ENCODE results near the gene OSBPL6. TPM values are rescaled to one million over a fixed set of nuclear protein-coding genes. Genes with fewer than 3 reads are reported as not detected.

OSBPL6 gene
- total RNA-seq, 1 experiment from 2014 or later: 11.6 TPM

DNA sequence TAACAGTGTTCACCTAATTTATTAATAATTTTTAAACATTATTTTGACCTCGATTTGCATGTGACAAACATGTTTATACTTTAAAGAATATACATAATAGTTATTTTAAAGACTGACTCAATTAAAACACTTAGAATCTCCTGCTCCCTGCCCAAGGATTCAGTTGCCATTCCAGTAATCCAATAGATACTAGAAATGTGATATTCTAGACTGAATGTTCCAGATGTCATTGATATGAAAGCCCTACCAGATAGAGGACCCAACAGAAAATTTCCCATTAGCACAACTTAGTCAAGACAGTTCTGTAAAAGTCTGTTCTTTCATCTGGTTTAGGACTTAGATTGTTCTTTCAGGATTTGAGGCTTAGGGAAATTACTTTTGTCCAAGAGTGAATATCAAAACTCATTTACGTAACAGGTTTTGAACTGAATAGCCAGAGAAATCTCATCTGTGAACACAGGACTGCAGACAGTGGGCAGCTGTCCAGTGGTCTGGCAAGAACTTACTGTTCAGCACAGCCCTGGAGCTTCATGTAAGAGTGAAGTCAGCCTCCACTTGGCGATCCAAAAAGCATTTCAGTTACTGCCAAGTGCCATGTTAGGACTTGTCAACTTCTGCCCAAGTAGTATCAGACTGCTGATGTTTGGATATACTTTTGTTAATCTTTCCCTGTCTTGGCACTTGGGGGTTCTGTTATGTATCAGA is 77.5 kb downstream of the OSBPL6 start:
- no peaks in the 10 kb centered on the region for H3K79me2 ChIP-seq (ENCODE audit: insufficient read depth, low read length)
- H3K4me3 ChIP-seq (replicated peaks in 1 of 2; ENCODE audit: low read depth in 1 of 2, low read length in 2 of 2): no peak overlapping the region
- H3K27ac ChIP-seq (ENCODE audit: low read depth, low read length): no peak overlapping the region
- H2AFZ ChIP-seq (ENCODE audit: low read depth, low read length, poor library complexity, severe bottlenecking): no peak overlapping the region
- CTCF ChIA-PET: no interaction called here
- no peak for DNase-seq (ENCODE audit: low read depth, low spot score)
- intact Hi-C loops (cut with micrococcal nuclease): no loop called here
- ATAC-seq: no peak
- RAD21 ChIA-PET (ENCODE audit: low non-redundant PET in 1 of 2, low total read pairs in 2 of 2, uncharacterized antibody in 2 of 2, unreplicated experiment in 2 of 2): no interaction called here
- no peaks in the 10 kb centered on the region for H3K9me3 ChIP-seq (ENCODE audit: control insufficient read depth in 1 of 2, insufficient read depth in 1 of 2, low read depth in 1 of 2, low read length in 2 of 2)
- H3K9me2 ChIP-seq (ENCODE audit: insufficient read depth): no peaks in the 10 kb centered on the region
- TF ChIP-seq ZNF274 (IDR thresholded peaks at IDR 0.05; ENCODE audit: low read depth, low read length) (no peak), CBX3 (IDR thresholded peaks at IDR 0.05; ENCODE audit: low read depth) (no peak), YY1 (IDR thresholded peaks at IDR 0.05; ENCODE audit: extremely low read depth, insufficient replicate concordance, low read depth, low read length) (no peak), POLR2A (IDR thresholded peaks at IDR 0.05; ENCODE audit: borderline replicate concordance, extremely low read depth, insufficient read depth, insufficient read length) (no peak), CEBPB (IDR thresholded peaks at IDR 0.05; ENCODE audit: low read depth) (no peak), ZFX (IDR thresholded peaks at IDR 0.05) (no peak), EZH2phosphoT487 (IDR thresholded peaks at IDR 0.05; ENCODE audit: borderline replicate concordance) (no peak), SIN3A (IDR thresholded peaks at IDR 0.05; ENCODE audit: low read depth) (no peak), FOSL1 (IDR thresholded peaks at IDR 0.05; ENCODE audit: low read depth) (no peak), TCF7L2 (IDR thresholded peaks at IDR 0.05; ENCODE audit: borderline replicate concordance, extremely low read depth, insufficient read depth, insufficient read length) (no peak), POLR2AphosphoS5 (IDR thresholded peaks at IDR 0.05; ENCODE audit: low read depth, low read length) (no peak), EGR1 (IDR thresholded peaks at IDR 0.05; ENCODE audit: low read depth) (no peak), ELF1 (IDR thresholded peaks at IDR 0.05; ENCODE audit: borderline replicate concordance, low read depth) (no peak)
- TF ChIP-seq, protein P1, sequence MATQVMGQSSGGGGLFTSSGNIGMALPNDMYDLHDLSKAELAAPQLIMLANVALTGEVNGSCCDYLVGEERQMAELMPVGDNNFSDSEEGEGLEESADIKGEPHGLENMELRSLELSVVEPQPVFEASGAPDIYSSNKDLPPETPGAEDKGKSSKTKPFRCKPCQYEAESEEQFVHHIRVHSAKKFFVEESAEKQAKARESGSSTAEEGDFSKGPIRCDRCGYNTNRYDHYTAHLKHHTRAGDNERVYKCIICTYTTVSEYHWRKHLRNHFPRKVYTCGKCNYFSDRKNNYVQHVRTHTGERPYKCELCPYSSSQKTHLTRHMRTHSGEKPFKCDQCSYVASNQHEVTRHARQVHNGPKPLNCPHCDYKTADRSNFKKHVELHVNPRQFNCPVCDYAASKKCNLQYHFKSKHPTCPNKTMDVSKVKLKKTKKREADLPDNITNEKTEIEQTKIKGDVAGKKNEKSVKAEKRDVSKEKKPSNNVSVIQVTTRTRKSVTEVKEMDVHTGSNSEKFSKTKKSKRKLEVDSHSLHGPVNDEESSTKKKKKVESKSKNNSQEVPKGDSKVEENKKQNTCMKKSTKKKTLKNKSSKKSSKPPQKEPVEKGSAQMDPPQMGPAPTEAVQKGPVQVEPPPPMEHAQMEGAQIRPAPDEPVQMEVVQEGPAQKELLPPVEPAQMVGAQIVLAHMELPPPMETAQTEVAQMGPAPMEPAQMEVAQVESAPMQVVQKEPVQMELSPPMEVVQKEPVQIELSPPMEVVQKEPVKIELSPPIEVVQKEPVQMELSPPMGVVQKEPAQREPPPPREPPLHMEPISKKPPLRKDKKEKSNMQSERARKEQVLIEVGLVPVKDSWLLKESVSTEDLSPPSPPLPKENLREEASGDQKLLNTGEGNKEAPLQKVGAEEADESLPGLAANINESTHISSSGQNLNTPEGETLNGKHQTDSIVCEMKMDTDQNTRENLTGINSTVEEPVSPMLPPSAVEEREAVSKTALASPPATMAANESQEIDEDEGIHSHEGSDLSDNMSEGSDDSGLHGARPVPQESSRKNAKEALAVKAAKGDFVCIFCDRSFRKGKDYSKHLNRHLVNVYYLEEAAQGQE (IDR thresholded peaks at IDR 0.05; ENCODE audit: low read depth): no peak
- TF ChIP-seq, protein P2, sequence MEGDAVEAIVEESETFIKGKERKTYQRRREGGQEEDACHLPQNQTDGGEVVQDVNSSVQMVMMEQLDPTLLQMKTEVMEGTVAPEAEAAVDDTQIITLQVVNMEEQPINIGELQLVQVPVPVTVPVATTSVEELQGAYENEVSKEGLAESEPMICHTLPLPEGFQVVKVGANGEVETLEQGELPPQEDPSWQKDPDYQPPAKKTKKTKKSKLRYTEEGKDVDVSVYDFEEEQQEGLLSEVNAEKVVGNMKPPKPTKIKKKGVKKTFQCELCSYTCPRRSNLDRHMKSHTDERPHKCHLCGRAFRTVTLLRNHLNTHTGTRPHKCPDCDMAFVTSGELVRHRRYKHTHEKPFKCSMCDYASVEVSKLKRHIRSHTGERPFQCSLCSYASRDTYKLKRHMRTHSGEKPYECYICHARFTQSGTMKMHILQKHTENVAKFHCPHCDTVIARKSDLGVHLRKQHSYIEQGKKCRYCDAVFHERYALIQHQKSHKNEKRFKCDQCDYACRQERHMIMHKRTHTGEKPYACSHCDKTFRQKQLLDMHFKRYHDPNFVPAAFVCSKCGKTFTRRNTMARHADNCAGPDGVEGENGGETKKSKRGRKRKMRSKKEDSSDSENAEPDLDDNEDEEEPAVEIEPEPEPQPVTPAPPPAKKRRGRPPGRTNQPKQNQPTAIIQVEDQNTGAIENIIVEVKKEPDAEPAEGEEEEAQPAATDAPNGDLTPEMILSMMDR (IDR thresholded peaks at IDR 0.05 in 2 of 3, conservative IDR thresholded peaks at IDR 0.05 in 1 of 3; ENCODE audit: borderline replicate concordance in 1 of 3, insufficient read depth in 1 of 3, low read depth in 2 of 3, low read length in 2 of 3): no peak
- TF ChIP-seq, protein P3, sequence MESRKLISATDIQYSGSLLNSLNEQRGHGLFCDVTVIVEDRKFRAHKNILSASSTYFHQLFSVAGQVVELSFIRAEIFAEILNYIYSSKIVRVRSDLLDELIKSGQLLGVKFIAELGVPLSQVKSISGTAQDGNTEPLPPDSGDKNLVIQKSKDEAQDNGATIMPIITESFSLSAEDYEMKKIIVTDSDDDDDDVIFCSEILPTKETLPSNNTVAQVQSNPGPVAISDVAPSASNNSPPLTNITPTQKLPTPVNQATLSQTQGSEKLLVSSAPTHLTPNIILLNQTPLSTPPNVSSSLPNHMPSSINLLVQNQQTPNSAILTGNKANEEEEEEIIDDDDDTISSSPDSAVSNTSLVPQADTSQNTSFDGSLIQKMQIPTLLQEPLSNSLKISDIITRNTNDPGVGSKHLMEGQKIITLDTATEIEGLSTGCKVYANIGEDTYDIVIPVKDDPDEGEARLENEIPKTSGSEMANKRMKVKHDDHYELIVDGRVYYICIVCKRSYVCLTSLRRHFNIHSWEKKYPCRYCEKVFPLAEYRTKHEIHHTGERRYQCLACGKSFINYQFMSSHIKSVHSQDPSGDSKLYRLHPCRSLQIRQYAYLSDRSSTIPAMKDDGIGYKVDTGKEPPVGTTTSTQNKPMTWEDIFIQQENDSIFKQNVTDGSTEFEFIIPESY (IDR thresholded peaks at IDR 0.05; ENCODE audit: extremely low read depth, insufficient replicate concordance, low read length): no peak
- H3K4me2 ChIP-seq (ENCODE audit: low read length): no peak overlapping the region
- POLR2A ChIA-PET: no interaction called here
- no peaks in the 10 kb centered on the region for H3K4me1 ChIP-seq (ENCODE audit: control insufficient read depth in 1 of 2, insufficient read depth in 2 of 2, low read length in 2 of 2)
- H3K9ac ChIP-seq (ENCODE audit: low read length): no peak overlapping the region
- no peaks in the 10 kb centered on the region for H4K20me1 ChIP-seq (ENCODE audit: insufficient read depth)
- no peaks in the 10 kb centered on the region for H3K27me3 ChIP-seq (ENCODE audit: insufficient read depth, low read length)
- no peaks in the 10 kb centered on the region for H3K36me3 ChIP-seq (ENCODE audit: control insufficient read depth in 1 of 2, insufficient read depth in 2 of 2, low read length in 2 of 2)
- BruUV-seq (replicated peaks): no TSS peak

All from HCT116 (cell line).